K562 (cell line): ENCODE measurements around the gene HOXA9.

ENCODE experiments used
- ATF2 ChIP-seq: sonication (generic); formaldehyde crosslinking; IDR thresholded peaks from 2 replicates; pipeline ENCODE4 v1.8.1; 2022; ENCODE audit warnings: missing genetic modification reagents
- CTCF ChIP-seq, 3 experiments: IDR thresholded peaks in 2 of 3; conservative IDR thresholded peaks in 1 of 3; 2 replicates each; pipeline ENCODE4 v1.5.1; 2011 to 2012; ENCODE audit warnings: low read length in 3 of 3, mild to moderate bottlenecking in 3 of 3, control low read depth in 2 of 3, improper control_type of control experiment in 1 of 3, inconsistent platforms in 1 of 3, low read depth in 1 of 3, mixed read lengths in 1 of 3, moderate library complexity in 1 of 3; ENCODE audit not compliant: insufficient read depth in 2 of 3
- NFE2L1 ChIP-seq: fragments of 450-650 bp; IDR thresholded peaks from 2 replicates; pipeline ENCODE4 v1.6.1; 2016; ENCODE audit warnings: missing genetic modification characterization, low read depth, mild to moderate bottlenecking, missing compliant biosample characterization, moderate library complexity, borderline replicate concordance
- NRF1 ChIP-seq, 2 experiments: fragments of 450-650 bp; IDR thresholded peaks in 1 of 2; conservative IDR thresholded peaks in 1 of 2; 2 replicates each; pipeline ENCODE4 v1.6.1; 2014; ENCODE audit warnings: mild to moderate bottlenecking in 2 of 2
- POLR2A ChIP-seq: fragments of 450-650 bp; conservative IDR thresholded peaks from 2 replicates; pipeline ENCODE4 v1.6.1; 2016
- SAFB2 ChIP-seq: fragments of 200-400 bp; formaldehyde crosslinking; IDR thresholded peaks from 2 replicates; pipeline ENCODE4 v1.6.1; 2018; ENCODE audit warnings: borderline replicate concordance, low read length, low read depth, moderate library complexity; ENCODE audit not compliant: severe bottlenecking
- TEAD4 ChIP-seq, 2 experiments: sonication (generic) in 1 of 2; formaldehyde crosslinking in 1 of 2; IDR thresholded peaks; 2 replicates each; pipeline versions ENCODE4 v1.6.1 to v1.8.0; 2012 to 2022; ENCODE audit warnings: borderline replicate concordance in 1 of 2, inconsistent platforms in 1 of 2, low read length in 1 of 2, mild to moderate bottlenecking in 1 of 2, missing genetic modification reagents in 1 of 2
- TFAP4 ChIP-seq: sonication (generic); formaldehyde crosslinking; IDR thresholded peaks from 2 replicates; pipeline ENCODE4 v1.8.0; 2022; ENCODE audit warnings: missing genetic modification reagents, mild to moderate bottlenecking, moderate library complexity, borderline replicate concordance
- USF2 ChIP-seq: sonication (generic); formaldehyde crosslinking; IDR thresholded peaks from 2 replicates; pipeline ENCODE4 v1.5.0; 2020; ENCODE audit warnings: missing genetic modification reagents
- ZNF263 ChIP-seq: sonication (generic); formaldehyde crosslinking; IDR thresholded peaks from 2 replicates; pipeline ENCODE4 v1.8.0; 2022; ENCODE audit warnings: mild to moderate bottlenecking, missing genetic modification reagents, borderline replicate concordance

GRCh38 chr7:27200761-27201579 is 35.6 kb upstream of the HOXA9 start:
- TF ChIP-seq TFAP4 (CRISPR knock-in tag): no peak
- no peak for TF ChIP-seq NFE2L1 (tag)
- no peak for TF ChIP-seq TEAD4 (IDR thresholded peaks at IDR 0.05; ENCODE audit: low read length)
- TF ChIP-seq TEAD4 (CRISPR knock-in tag; IDR thresholded peaks at IDR 0.05; ENCODE audit: borderline replicate concordance): no peak
- TF ChIP-seq ATF2 (CRISPR knock-in tag): no peak
- no peak for TF ChIP-seq CTCF (IDR thresholded peaks at IDR 0.05 in 2 of 3, conservative IDR thresholded peaks at IDR 0.05 in 1 of 3; ENCODE audit: insufficient read depth in 2 of 3, low read depth in 1 of 3, low read length in 3 of 3)
- TF ChIP-seq NRF1 (conservative IDR thresholded peaks at IDR 0.05 in 1 of 2, IDR thresholded peaks at IDR 0.05 in 1 of 2): no peak
- TF ChIP-seq POLR2A: no peak
- no peak for TF ChIP-seq USF2
- TF ChIP-seq SAFB2: no peak
- no peak for TF ChIP-seq ZNF263
